ES-I3 (cell line): ENCODE data around the gene P3R3URF.

Source experiments
- H3K36me3 ChIP-seq: 2 replicates; pipeline ENCODE4 v1.6.1; 2013; ENCODE audit warnings: mild to moderate bottlenecking, low read length, control low read depth, moderate library complexity; ENCODE audit not compliant: insufficient read depth
- H3K4me1 ChIP-seq: 2 replicates; pipeline ENCODE4 v1.6.1; 2013; ENCODE audit warnings: mild to moderate bottlenecking, control low read depth, low read length; ENCODE audit not compliant: insufficient read depth
- H3K9ac ChIP-seq: 2 replicates; pipeline ENCODE4 v1.6.1; 2013; ENCODE audit warnings: low read depth, mild to moderate bottlenecking, low read length, moderate library complexity
- H3K9me3 ChIP-seq: 2 replicates; pipeline ENCODE4 v1.6.1; 2013; ENCODE audit warnings: mild to moderate bottlenecking, low read length, moderate library complexity; ENCODE audit not compliant: control insufficient read depth, insufficient read depth

P3R3URF gene

DNA sequence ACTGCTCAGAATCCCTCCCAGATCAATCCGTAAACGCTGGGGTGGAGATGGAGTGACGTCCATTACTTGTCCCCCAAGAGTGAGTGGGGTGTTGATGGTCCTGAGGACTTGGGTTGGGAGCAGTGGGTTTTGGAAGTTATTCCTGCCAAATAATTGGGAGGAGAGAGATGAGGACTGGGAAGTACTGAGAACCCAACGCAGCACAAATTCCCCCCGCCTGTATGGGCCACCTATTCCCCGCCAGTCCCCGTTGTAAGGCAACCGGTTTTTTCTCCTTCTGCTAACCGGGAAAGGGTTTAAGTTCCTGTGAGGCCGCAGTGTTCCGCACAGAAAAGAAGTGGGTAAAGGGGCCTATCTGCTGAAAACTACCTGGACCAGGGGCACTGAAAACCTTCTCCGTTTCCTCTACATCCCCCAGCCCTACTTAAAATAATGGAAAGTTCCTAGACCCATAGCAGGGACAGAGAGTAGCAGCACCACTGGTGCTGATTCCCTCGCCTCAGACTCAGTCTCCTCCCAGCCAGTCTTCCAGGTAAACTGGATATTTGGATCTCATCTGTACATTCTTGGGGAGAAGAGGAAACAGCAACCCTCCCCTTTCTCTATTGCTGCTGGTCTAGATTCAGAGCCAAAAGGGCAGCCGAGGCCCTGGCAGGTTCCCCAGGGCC, 27.6 kb upstream of the P3R3URF start:
- no peaks in the 10 kb centered on the region for H3K9me3 ChIP-seq
- peaks cover 12% of the 10 kb centered on the region for H3K4me1 ChIP-seq
- peak overlapping the region; percentile 98 for H3K9ac ChIP-seq
- H3K36me3 ChIP-seq, result no peaks in the 10 kb centered on the region

DNA sequence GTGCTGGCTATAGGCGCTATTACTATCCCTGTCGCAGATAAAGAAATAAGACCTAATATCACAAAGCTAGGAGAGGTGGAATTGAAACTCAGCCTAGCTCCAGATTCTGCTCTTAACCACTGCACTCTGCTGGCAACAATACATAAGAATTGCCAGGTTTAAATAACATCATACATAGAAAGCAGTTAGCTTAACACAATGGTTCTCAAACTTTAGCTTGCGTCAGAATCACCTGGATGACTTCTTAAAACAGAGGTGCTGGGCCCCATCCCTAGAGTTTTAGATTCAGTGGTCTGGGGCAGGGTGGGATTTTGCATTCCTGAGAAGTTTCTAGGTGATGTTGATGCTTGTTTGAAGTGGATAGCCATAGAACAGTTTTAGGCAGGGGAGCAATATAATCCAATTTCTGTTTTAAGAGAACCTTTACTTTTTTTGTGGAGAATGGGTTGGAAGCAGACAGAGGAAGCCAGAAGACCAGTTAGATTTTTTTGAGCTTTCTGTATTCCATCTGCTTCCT, 23.0 kb upstream of the P3R3URF start:
- Histone ChIP-seq H3K9ac (peak overlapping the region; percentile 31; the same call in 1 of the 2 replicates), H3K36me3 (no peaks in the 10 kb centered on the region), H3K9me3 (no peaks in the 10 kb centered on the region), H3K4me1 (peaks cover 7% of the 10 kb centered on the region)

DNA sequence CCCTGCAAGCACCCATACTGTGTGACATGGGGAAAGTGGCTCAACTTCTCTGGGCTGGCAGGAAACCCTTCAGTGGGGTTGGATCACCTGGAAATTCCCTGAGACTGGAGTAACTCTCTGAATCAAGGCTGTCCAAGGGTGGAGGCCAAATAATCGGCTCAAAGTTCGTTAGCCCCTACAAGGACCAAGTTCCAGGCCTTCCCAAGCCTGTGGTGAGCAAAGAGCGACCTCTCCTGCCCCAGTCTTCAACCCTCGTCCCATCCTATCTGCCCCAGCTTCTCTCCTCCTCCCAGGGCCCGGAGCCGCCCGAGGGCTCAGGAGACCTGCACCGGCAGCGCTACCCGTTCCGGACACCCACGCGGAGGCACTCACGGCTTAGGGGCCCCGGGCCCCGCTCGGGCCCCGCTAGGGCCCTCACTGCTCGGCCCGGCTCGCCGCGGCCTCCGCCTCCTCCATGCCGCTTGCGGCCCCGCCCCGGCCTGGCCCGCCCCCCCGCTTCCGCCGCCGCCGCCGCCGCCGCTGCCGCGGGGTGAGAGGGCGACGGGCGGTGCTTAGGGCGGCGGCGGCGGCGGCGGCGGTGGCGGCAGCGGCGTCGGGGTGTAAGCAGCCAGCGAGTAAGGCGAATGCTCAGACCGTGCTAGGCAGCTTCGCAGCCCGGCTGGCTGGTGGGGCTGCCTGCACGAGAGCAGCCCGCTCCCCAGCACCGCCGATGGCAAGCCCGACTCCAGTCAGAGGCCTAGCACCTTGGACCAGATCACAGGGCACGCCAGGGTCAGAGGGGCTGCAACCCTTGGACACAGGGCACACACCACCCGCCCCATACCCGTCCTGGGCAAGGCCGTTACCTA, 21.9 kb upstream of the P3R3URF start, which contains the start of gene POMGNT1:
POMGNT1 (minus strand) TSS at position 471 of the 848 bp plus-strand sequence. CDS start 613 bp downstream, outside the sequence.
- Histone ChIP-seq H3K9me3 (no peaks in the 10 kb centered on the region), H3K36me3 (no peaks in the 10 kb centered on the region), H3K9ac (peak within 1 kb of the TSS; percentile 98), H3K4me1 (peaks cover 4% of the 10 kb centered on the region)

DNA sequence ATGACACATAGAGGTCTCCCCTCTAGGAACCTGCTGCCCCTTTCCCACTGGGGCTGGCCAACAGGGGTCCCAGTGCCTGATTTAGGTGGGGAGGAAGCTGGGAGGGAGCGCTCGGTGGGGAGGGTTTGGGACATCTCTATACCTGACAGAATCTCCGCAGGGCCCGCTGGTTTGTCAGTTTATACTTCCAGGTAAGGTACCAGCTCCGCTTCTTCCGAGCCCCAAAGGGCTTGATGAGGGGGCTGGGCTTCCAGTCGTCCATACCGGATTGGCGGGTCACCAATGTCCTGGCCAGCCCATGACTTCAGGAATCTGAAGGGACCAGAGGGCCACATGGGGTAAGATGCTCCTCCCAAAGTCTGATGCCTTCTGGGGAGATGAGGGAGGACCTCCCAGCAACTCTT, 21.3 kb upstream of the P3R3URF start:
- H3K4me1 ChIP-seq, result peaks cover 4% of the 10 kb centered on the region
- H3K9ac ChIP-seq, result peak overlapping the region; percentile 98
- no peaks in the 10 kb centered on the region for H3K9me3 ChIP-seq
- H3K36me3 ChIP-seq, result no peaks in the 10 kb centered on the region

DNA sequence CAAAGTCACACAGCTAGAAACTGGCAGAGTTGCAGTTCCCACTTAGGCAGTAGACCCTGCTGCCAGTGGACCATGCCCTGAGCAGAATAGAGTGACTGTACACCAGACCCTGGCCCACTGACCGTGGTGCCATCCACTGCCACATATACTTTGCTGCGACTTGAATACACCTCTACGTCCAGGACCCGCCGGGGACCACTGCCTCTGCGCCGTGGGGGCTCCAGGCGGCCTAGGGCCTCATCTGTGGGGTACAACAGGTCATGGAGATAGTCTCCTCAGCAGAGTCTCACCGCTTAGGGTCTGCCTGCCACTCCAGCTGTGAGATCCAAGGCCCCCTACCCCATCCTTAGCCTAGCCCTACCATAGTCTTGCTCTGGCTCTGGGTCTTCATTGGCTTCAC, 20.3 kb upstream of the P3R3URF start:
- Histone ChIP-seq H3K36me3 (no peaks in the 10 kb centered on the region), H3K9ac (no peak overlapping the region), H3K9me3 (no peaks in the 10 kb centered on the region), H3K4me1 (peaks cover 4% of the 10 kb centered on the region)

DNA sequence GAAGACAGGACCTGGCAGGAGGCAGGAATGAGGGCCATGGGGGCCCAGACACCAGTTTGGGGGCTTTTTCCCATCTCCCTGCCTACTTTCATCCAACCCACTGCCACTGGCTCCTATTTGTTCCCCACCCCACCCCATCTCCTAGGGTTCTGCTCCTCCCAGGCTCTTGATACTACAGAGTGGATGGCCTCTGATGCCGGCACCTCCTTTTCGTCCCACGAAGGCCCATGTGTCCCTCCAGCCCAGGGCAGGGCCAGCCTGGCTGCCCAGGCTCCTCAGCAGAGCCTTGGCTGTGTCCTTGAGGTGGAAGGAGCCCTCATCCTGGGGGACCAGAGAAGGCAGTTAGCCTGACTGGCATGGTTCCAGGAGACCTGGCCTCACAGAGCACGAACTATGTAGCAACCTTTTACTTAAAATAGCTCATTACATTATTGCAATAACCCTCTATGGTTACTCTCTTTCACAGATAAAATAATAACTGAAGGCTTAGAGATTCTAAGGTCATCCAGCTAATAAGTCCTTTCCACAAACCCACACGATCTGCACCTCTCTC, 18.4 kb upstream of the P3R3URF start:
- Histone ChIP-seq H3K36me3 (no peaks in the 10 kb centered on the region), H3K4me1 (peaks cover 4% of the 10 kb centered on the region), H3K9me3 (no peaks in the 10 kb centered on the region), H3K9ac (no peak overlapping the region)

DNA sequence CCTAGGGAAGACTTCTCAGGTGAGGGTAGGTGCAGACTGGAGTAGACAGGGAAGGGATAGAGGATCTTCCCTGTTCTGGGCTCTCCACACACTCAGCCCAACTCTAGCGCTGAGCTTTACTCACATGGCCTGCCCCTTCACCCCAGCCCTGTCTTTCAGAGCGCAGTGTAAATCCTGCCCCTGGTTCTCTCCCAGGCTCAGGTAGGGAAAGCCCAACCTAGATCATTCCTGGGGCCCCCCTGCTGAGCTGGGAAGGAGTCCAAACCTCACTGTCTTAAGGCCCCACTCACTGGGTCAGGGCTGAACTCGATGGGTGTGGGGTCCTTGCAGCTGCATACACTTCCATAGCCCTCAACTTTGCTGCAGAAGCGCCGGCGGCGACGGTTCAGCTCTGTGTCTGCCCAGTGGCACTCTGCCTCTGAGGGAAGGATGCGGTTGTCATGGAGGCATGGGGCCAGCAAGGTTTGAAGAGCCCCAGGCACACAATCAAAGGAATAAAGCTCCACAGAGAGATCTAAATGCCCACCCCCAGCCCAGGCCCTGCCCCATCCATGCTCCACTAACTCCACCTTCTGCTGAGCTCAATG, 17.8 kb upstream of the P3R3URF start:
- Histone ChIP-seq H3K9ac (no peak overlapping the region), H3K36me3 (no peaks in the 10 kb centered on the region), H3K9me3 (no peaks in the 10 kb centered on the region), H3K4me1 (peaks cover 1% of the 10 kb centered on the region)

DNA sequence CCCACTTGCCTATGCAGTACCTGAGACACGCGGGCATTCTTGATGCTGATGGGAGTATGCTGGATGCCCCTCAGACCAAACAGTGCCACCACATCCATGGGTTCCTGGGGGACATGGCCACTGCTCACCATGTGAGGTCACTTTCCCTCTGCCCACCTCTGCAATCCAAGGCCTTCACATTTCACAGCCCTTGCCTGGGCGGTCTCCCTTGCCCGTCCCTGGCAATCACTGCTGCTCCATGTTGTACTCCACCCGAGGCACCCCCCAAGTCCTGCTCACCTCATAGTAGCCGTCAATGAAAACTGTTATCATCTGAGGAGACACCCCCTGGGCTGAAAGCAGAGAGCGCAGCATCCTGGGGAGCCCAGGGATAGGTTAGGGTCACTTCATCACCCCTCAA, 17.0 kb upstream of the P3R3URF start:
- no peak overlapping the region for H3K9ac ChIP-seq
- no peaks in the 10 kb centered on the region for H3K9me3 ChIP-seq
- no peaks in the 10 kb centered on the region; the same call in 1 of the 2 replicates for H3K4me1 ChIP-seq
- H3K36me3 ChIP-seq, result no peaks in the 10 kb centered on the region

DNA sequence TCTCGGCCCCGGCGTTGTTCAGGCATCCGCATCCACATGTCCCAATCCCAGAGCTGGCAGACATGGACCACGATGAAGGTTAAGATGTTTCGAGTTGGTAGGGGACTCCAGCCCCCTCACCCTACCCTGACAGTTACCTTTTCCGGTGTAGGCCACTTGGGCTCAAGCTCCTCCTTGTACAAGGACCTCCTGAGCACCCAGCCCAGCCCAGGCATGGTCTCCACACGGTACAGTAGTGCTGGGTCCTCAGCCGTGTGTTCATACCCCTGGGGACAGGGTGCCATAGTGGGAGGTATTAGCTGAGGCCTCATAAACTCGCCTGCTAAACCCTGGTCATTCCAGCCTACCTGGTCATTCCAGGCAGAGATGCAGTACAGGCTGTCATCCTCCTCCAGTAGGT, 15.9 kb upstream of the P3R3URF start:
- no peaks in the 10 kb centered on the region for H3K9me3 ChIP-seq
- no peaks in the 10 kb centered on the region for H3K4me1 ChIP-seq
- H3K36me3 ChIP-seq, result no peaks in the 10 kb centered on the region
- no peak overlapping the region for H3K9ac ChIP-seq

DNA sequence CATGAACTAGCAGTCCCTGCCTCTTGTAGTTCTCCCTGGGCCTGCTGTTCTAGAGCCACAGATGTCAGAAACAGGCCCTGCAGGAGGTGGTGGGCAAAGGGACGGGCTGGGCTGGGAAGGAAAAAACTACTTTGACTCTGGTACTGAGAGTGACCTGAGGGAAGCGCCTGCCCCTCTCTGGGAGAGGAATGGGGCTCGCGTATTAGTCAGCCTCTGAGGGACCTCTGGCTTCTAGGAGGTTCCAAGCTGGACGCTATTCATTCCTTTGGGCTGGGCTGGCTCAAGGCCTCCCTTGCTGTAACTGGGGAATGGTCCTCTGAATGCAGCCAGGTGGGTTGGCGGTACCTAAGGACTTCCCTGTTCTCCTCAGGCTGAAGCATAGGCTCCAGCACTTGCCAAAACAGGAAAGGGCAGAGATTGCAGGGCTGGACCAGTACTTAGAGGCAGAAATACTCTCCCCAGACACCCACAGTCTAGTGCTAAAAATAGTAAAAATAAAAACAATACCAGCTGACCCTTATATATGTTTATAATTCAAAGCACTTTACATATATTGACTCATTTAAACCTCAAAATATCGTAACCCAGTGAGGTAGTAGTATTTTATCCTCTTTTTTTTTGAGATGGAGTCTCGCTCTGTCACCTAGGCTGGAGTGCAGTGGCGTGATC, 14.9 kb upstream of the P3R3URF start:
- Histone ChIP-seq H3K36me3 (no peaks in the 10 kb centered on the region), H3K4me1 (no peaks in the 10 kb centered on the region), H3K9ac (no peak overlapping the region), H3K9me3 (no peaks in the 10 kb centered on the region)

DNA sequence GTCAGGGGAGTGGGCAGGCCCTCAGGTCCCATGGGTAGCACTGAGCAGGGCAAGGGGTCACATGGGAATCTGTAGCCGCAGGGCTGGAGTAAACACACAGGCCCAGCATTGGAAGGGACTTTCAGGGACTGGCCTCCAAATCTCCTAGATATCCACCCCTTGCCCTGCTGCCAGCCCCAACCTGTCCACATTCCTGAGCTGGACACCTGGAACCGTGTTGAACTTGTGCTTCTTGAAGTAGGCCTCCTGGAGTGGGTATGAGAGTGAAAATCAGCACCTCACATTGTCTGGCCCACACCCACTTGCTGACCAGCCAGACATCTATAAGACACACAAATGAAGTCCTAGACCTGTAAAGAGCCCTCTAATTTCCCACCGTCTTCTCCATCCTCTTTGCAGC, 14.3 kb upstream of the P3R3URF start:
- Histone ChIP-seq H3K4me1 (no peaks in the 10 kb centered on the region), H3K9ac (no peak overlapping the region), H3K36me3 (no peaks in the 10 kb centered on the region), H3K9me3 (no peaks in the 10 kb centered on the region)

DNA sequence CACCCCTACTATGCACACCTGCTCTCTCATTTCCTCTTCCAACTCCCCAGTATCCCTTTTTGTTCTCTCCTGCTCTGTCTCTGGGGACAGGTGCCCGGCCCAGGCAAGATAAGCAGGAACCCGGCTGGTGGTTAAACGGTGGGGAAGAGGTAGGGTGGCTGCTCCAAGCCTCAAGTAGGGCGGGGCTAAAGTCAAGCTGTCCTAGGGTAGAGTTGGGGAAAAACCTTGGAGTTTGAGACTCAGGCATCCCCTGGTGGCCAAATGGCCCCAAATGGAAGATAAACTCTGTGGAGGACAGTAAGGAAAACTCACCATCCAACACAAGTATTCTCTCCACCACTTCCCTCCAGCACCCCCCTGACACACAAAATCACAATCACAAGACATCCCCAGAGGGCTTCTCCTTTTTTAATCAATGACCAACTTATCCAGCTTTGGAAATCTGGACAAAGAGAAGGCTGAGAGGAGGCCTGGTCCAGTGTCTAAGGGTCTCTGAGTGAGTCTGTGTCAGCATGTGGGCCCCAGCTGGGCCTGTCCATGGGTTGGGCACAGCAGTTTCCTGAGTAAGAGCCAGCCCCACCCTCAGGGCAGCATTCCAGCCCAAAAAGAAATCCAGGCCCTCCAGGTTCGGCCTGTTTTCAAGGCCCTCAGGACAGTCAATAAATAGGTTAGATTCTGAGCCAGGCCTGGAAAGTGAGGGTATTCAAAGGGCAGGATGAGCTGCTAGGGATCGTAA, 12.2 kb upstream of the P3R3URF start:
- H3K4me1 ChIP-seq, result no peaks in the 10 kb centered on the region; the same call in 1 of the 2 replicates
- no peak overlapping the region for H3K9ac ChIP-seq
- no peaks in the 10 kb centered on the region for H3K9me3 ChIP-seq
- no peaks in the 10 kb centered on the region for H3K36me3 ChIP-seq

DNA sequence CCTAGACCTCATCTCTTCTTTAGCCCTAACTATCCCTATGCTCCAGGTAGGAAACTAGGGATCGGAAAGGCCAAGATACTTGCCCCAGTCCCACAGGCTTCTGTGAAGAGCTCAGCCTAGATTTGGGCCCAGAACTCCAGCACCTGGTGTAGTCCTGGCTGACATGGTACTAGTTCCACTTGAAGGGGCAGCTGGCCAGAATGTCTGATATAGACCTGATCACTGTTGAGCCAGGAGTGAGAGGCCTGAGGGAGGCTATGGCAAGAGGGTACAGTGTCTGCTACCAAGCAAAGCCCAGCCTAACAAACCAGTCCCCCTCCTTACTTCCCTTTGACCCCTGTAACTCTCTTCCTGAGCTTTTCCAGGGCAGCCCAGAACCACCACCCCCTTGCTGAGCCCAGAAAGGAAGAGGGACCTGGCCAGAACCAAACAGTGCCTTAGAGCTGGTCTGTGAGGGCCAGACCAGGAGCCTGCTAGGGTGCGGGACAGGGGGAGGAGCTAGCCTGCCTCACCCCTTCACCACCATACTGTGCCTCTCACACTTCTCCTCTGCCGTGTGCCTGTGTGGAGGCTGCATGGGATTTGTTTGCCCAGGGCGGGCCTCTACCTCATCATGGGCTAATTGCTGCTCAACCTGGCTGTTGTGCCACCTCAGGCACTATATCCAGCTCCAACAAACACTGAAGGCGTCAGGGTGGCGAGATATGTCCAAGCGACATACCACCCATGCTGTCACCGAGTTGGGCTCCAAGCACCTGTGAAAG, 11.0 kb upstream of the P3R3URF start:
- Histone ChIP-seq H3K4me1 (no peaks in the 10 kb centered on the region; the same call in 1 of the 2 replicates), H3K9ac (no peak overlapping the region), H3K36me3 (no peaks in the 10 kb centered on the region), H3K9me3 (no peaks in the 10 kb centered on the region)
